ENCODE data around the gene CHADL.

DNA sequence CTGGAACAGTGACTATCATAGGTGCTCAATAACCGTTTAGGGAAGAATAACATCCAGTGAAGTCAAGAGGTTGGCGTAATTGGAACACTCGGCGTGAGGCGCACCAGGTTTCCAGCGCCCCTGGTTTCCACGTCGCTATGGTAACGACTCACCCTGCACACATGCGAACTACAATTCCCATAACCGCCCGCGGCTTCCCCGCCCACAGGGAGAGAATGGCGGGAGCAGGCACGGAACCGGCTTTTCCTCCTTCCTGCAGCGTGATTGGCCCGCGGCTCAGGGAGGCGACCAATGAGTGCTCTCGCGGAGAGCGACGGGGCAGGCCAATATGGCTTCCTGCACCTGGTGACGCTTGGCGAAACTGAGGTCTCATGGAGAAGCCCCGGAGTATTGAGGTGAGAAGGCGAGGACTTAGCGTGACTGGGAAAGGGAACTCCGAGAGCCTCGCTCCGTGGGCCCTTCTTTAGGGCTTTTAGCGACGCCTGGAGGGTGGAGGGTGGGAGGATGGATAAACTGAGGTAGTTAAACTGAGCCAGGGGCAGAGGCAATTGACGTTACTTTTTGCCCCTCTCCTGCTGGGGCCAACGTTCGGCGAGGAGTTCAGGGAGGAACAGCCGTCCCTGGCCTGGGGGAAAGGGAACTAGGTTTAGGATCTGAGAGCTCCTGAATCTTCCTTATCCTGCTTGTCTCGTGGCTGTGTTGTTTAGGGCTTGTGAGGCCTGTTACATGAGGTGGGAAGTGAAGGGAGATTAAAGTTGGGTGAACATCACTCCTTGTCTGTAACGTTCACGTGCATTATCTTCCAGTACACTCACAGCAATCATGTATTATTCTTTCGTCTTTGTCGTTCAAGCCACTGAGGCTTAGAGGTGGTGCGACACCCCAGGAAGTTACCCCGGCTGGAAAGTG lies 35.5 kb downstream of the CHADL start, which contains the start of gene L3MBTL2:
- TF ChIP-seq, protein P1, sequence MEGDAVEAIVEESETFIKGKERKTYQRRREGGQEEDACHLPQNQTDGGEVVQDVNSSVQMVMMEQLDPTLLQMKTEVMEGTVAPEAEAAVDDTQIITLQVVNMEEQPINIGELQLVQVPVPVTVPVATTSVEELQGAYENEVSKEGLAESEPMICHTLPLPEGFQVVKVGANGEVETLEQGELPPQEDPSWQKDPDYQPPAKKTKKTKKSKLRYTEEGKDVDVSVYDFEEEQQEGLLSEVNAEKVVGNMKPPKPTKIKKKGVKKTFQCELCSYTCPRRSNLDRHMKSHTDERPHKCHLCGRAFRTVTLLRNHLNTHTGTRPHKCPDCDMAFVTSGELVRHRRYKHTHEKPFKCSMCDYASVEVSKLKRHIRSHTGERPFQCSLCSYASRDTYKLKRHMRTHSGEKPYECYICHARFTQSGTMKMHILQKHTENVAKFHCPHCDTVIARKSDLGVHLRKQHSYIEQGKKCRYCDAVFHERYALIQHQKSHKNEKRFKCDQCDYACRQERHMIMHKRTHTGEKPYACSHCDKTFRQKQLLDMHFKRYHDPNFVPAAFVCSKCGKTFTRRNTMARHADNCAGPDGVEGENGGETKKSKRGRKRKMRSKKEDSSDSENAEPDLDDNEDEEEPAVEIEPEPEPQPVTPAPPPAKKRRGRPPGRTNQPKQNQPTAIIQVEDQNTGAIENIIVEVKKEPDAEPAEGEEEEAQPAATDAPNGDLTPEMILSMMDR (IDR thresholded peaks at IDR 0.05) = no peak
- TF ChIP-seq, protein P2, sequence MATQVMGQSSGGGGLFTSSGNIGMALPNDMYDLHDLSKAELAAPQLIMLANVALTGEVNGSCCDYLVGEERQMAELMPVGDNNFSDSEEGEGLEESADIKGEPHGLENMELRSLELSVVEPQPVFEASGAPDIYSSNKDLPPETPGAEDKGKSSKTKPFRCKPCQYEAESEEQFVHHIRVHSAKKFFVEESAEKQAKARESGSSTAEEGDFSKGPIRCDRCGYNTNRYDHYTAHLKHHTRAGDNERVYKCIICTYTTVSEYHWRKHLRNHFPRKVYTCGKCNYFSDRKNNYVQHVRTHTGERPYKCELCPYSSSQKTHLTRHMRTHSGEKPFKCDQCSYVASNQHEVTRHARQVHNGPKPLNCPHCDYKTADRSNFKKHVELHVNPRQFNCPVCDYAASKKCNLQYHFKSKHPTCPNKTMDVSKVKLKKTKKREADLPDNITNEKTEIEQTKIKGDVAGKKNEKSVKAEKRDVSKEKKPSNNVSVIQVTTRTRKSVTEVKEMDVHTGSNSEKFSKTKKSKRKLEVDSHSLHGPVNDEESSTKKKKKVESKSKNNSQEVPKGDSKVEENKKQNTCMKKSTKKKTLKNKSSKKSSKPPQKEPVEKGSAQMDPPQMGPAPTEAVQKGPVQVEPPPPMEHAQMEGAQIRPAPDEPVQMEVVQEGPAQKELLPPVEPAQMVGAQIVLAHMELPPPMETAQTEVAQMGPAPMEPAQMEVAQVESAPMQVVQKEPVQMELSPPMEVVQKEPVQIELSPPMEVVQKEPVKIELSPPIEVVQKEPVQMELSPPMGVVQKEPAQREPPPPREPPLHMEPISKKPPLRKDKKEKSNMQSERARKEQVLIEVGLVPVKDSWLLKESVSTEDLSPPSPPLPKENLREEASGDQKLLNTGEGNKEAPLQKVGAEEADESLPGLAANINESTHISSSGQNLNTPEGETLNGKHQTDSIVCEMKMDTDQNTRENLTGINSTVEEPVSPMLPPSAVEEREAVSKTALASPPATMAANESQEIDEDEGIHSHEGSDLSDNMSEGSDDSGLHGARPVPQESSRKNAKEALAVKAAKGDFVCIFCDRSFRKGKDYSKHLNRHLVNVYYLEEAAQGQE (IDR thresholded peaks at IDR 0.05; ENCODE audit: insufficient read depth in 1 of 2, low read depth in 2 of 2, low read length in 1 of 2) = no peak
- TF ChIP-seq POLR2AphosphoS5 (IDR thresholded peaks at IDR 0.05; ENCODE audit: low read depth, low read length) (peak; percentile 68), TCF7L2 (IDR thresholded peaks at IDR 0.05; ENCODE audit: low read depth, low read length) (no peak)
